ENCODE data around the gene TTLL11. TPM values are rescaled to one million over a fixed set of nuclear protein-coding genes. Genes with fewer than 3 reads are reported as not detected.

The TTLL11 gene
- total RNA-seq, 4 donors from 2014 or later: 7.4 to 14.7 (median 11.0) TPM

- no peaks in the 10 kb centered on the region for H3K36me3 ChIP-seq
- DNase-seq: no peak
- no peaks in the 10 kb centered on the region for H3K27me3 ChIP-seq
- intact Hi-C loops (cut with DNase I; ENCODE audit: low total_unique reads): loop anchor here (5.0 kb wide), 1 partner anchor 1513 kb away; no protein-coding TSS in a partner anchor
- no peak overlapping the region for H3K4me3 ChIP-seq
- H3K9me3 ChIP-seq: no peaks in the 10 kb centered on the region
- no peak overlapping the region for H3K27ac ChIP-seq
- peaks cover 0 to 3% of the 10 kb centered on the region in 2 donors for H3K4me1 ChIP-seq
- no peak for TF ChIP-seq CTCF (IDR thresholded peaks at IDR 0.05)
- no peak for TF ChIP-seq POLR2A (IDR thresholded peaks at IDR 0.05)
These were observed 2.7 kb downstream of the TTLL11 start for GRCh38 chr9:122090287-122090883.

DNA sequence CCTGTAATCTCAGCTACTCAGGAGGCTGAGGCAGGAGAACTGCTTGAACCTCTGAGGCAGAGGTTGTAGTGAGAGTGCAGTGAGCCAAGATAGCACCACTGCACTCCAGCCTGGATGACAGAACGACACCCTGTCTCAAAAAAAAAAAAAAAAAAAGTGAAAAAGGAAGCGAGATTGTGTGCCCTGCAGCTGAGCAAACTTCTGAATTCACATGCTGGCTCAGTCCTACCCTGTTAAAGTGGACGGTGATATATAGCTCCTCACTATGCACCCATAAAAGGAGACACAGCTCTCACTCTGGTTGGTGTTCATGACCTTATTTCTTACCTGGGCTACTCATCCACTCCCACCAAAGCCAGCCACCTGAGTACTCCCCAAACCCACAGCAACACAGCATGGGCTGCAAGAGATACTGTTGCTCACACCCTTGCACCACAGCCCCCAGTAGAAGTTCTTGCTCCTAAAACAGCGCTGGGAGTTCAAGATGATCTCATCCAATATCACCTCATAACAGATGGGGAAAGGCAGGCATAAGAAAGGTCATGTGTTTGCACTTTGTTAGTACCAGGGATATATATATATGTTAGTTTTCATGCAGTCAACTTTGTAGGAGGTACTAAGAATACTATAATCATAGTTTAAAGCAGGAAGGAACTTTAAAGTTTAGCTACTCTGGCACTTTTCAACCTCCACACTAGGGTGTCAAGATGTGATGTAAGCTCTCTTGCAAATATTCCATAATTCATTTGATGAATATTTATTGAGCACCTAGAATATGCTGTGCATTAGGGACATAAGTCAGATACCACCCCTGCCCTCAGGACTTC, 4.0 kb downstream of the TTLL11 start:
- no peak for DNase-seq
- H3K4me1 ChIP-seq: peaks cover 0 to 3% of the 10 kb centered on the region in 2 donors
- no peak for TF ChIP-seq CTCF (IDR thresholded peaks at IDR 0.05)
- TF ChIP-seq POLR2A (IDR thresholded peaks at IDR 0.05): no peak
- no peaks in the 10 kb centered on the region for H3K27me3 ChIP-seq
- intact Hi-C loops (cut with DNase I; ENCODE audit: low total_unique reads): no loop called here
- H3K4me3 ChIP-seq: no peak overlapping the region
- no peaks in the 10 kb centered on the region for H3K9me3 ChIP-seq
- H3K36me3 ChIP-seq: no peaks in the 10 kb centered on the region
- H3K27ac ChIP-seq: no peak overlapping the region

DNA sequence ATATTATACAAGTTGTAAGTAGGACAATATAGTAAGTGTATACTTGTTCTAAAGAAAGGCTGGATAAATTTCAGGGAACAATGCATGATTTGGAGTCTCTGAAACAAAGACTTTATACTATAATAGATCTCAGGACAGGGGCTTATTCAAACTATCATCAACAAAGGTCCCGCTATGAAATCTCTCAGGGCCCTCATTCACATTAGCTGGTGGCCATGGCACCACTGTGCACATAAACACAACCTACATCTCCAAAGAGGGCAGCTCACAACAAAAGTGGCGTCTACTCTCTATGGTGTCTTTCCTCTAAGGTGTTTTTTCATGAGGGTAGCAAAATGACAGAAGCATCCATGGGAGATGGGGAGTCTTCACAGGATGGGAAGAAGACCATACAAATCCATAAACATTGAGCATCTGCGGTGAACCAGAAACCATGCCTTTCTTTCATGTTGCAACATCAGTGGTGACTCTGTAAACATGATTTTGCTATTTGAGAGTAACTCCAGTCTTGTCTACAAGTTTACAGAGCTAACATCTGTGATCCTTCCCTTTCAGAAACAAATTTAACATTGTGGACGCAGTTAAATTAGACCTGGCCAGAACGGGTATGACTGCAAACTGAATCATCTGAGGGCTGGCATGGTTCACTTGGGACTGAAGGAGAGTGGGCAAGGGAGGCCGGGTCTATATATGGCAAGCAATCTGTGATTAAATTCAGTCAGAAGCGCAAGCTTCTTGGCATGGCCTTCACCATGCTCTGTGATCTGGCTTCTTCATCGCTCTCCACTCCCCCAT, 5.5 kb downstream of the TTLL11 start:
- intact Hi-C loops (cut with DNase I; ENCODE audit: low total_unique reads): no loop called here
- no peak overlapping the region for H3K27ac ChIP-seq
- H3K4me3 ChIP-seq: no peak overlapping the region
- no peak for DNase-seq
- TF ChIP-seq CTCF (IDR thresholded peaks at IDR 0.05): no peak
- TF ChIP-seq POLR2A (IDR thresholded peaks at IDR 0.05): no peak
- H3K9me3 ChIP-seq: no peaks in the 10 kb centered on the region
- H3K4me1 ChIP-seq: no peaks in the 10 kb centered on the region
- H3K36me3 ChIP-seq: no peaks in the 10 kb centered on the region
- H3K27me3 ChIP-seq: no peaks in the 10 kb centered on the region

- Histone ChIP-seq H3K4me1 (no peaks in the 10 kb centered on the region), H3K9me3 (no peaks in the 10 kb centered on the region), H3K27me3 (no peaks in the 10 kb centered on the region), H3K36me3 (no peaks in the 10 kb centered on the region), H3K27ac (no peak overlapping the region), H3K4me3 (no peak overlapping the region)
- intact Hi-C loops (cut with DNase I; ENCODE audit: low total_unique reads): no loop called here
- no peak for DNase-seq
- TF ChIP-seq CTCF (IDR thresholded peaks at IDR 0.05) (no peak), POLR2A (IDR thresholded peaks at IDR 0.05) (no peak)
These were observed 6.2 kb downstream of the TTLL11 start for GRCh38 chr9:122086873-122087272.

Data from uterus (tissue), 4 donors.